Suprapubic skin (tissue), 3 donors: ENCODE measurements around the gene PCBP3.

Experiments
- CTCF ChIP-seq, 2 donors: fragments of 200-600 bp in 1 of 2; fragments of 450-650 bp in 1 of 2; sonication (generic) in 1 of 2; IDR thresholded peaks; one replicate each; pipeline ENCODE4 v1.5.1; 2016 to 2019; ENCODE audit warnings: antibody characterized with exemption in 2 of 2, mild to moderate bottlenecking in 1 of 2, moderate library complexity in 1 of 2
- POLR2AphosphoS5 ChIP-seq, 3 donors: sonication (generic); formaldehyde crosslinking; IDR thresholded peaks; one replicate each; pipeline ENCODE4 v1.6.1; 2017; ENCODE audit warnings: antibody characterized with exemption in 3 of 3

GRCh38 chr21:45670731-45671130 is 27.2 kb downstream of the PCBP3 start:
- no peak for TF ChIP-seq CTCF (IDR thresholded peaks at IDR 0.05)
- TF ChIP-seq POLR2AphosphoS5 (IDR thresholded peaks at IDR 0.05), result no peak
